HepG2 (cell line): ENCODE data around the gene PAK2. TPM values are rescaled to one million over a fixed set of nuclear protein-coding genes. Genes with fewer than 3 reads are reported as not detected.

Source experiments
- ATAC-seq: fragments of 200-7000 bp; cut with Tn5 transposase; 3 replicates; pipeline ENCODE4 v1.9.1; 2020; ENCODE audit warnings: mild to moderate bottlenecking, moderate library complexity
- BruUV-seq: library from RNA; stranded (reverse); fragments of 400-500 nt; replicated peaks from 2 replicates; lab custom pipeline; 2021; lab: Mats Ljungman, UMichigan
- CTCF ChIA-PET: fragments of 300-600 bp; formaldehyde crosslinking; extraction: SDS; loops from one replicate; lab custom pipeline; 2021; ENCODE audit warnings: low total read pairs, inconsistent platforms, low intra/inter-chr PET ratio; lab: Yijun Ruan, JAX
- POLR2A ChIA-PET: fragments of 350-600 bp; sonication (Branson Sonifier 250); formaldehyde crosslinking; loops from one replicate; lab custom pipeline; 2020; ENCODE audit warnings: antibody characterized with exemption, inconsistent platforms; lab: Yijun Ruan, JAX
- DNase-seq: peaks from one replicate; pipeline ENCODE4 v3.0.0-alpha.2; 2015; ENCODE audit warnings: low spot score
- FAIRE-seq: peaks from 3 replicates; lab custom pipeline; 2011; peaks lifted over from hg19 to GRCh38; lab: Jason Lieb, UNC
- H2AFZ ChIP-seq: one replicate; pipeline ENCODE4 v1.6.1; 2011; ENCODE audit warnings: low read length, inconsistent platforms
- H3K27ac ChIP-seq: fragments of 300-600 bp; 3 replicates; pipeline ENCODE4 v1.8.0; 2011; ENCODE audit warnings: mixed run types, mild to moderate bottlenecking, mixed read lengths, low read length, inconsistent platforms; ENCODE audit not compliant: insufficient read depth; ENCODE audit errors: extremely low read length
- H3K27me3 ChIP-seq, 2 experiments: fragments of 200-600 bp in 1 of 2; 2 replicates in 1 of 2; 3 replicates in 1 of 2; pipeline versions ENCODE4 v1.6.0 to v1.8.0; 2011; ENCODE audit warnings: low read length in 2 of 2, mild to moderate bottlenecking in 2 of 2, moderate library complexity in 2 of 2, inconsistent platforms in 1 of 2; ENCODE audit not compliant: insufficient read depth in 2 of 2, control insufficient read depth in 1 of 2
- H3K36me3 ChIP-seq, 2 experiments: fragments of 200-600 bp in 1 of 2; replicated peaks in 1 of 2; 2 replicates in 1 of 2; 3 replicates in 1 of 2; pipeline versions ENCODE4 v1.5.1 to v1.8.0; 2011; ENCODE audit warnings: low read length in 2 of 2, inconsistent platforms in 1 of 2; ENCODE audit not compliant: insufficient read depth in 2 of 2, control insufficient read depth in 1 of 2
- H3K4me1 ChIP-seq: 2 replicates; pipeline ENCODE4 v1.5.1; 2012; ENCODE audit warnings: low read length, inconsistent platforms; ENCODE audit not compliant: insufficient read depth
- H3K4me2 ChIP-seq: 2 replicates; pipeline ENCODE4 v1.6.0; 2011; ENCODE audit warnings: low read depth, low read length, inconsistent platforms
- H3K4me3 ChIP-seq, 3 experiments: fragments of 200-600 bp in 1 of 3; sonication (generic), shearing (Covaris generic) in 1 of 3; replicated peaks in 1 of 3; 2 replicates each; pipeline ENCODE4 v1.5.1; 2011 to 2016; ENCODE audit warnings: low read length in 3 of 3, inconsistent platforms in 2 of 3, low read depth in 2 of 3, mild to moderate bottlenecking in 2 of 3, control low read depth in 1 of 3, mixed read lengths in 1 of 3; ENCODE audit not compliant: insufficient read depth in 1 of 3
- H3K79me2 ChIP-seq: one replicate; pipeline ENCODE4 v1.6.1; 2011; ENCODE audit warnings: low read length, inconsistent platforms; ENCODE audit not compliant: insufficient read depth
- H3K9ac ChIP-seq: 2 replicates; pipeline ENCODE4 v1.6.0; 2011; ENCODE audit warnings: mild to moderate bottlenecking, low read depth, low read length, inconsistent platforms; ENCODE audit not compliant: insufficient read depth
- H3K9me3 ChIP-seq: 2 replicates; pipeline ENCODE4 v1.5.1; 2012; ENCODE audit warnings: mild to moderate bottlenecking, low read length
- H4K20me1 ChIP-seq: 2 replicates; pipeline ENCODE4 v1.6.0; 2011; ENCODE audit warnings: inconsistent platforms, mild to moderate bottlenecking, low read length, moderate library complexity; ENCODE audit not compliant: insufficient read depth
- GPBP1L1 ChIP-seq: sonication (generic); formaldehyde crosslinking; IDR thresholded peaks from 2 replicates; pipeline ENCODE4 v1.5.0; 2020; ENCODE audit warnings: mild to moderate bottlenecking, missing genetic modification reagents
- MAFK ChIP-seq, 2 experiments: IDR thresholded peaks in 1 of 2; conservative IDR thresholded peaks in 1 of 2; 2 replicates each; pipeline ENCODE4 v1.6.1; 2011; ENCODE audit warnings: improper control_type of control experiment in 2 of 2, low read length in 2 of 2
- NR3C1 ChIP-seq: sonication (generic); formaldehyde crosslinking; IDR thresholded peaks from 2 replicates; pipeline ENCODE4 v1.4.0; 2020; ENCODE audit warnings: missing genetic modification reagents
- PHF20 ChIP-seq: sonication (generic); formaldehyde crosslinking; IDR thresholded peaks from 2 replicates; pipeline ENCODE4 v1.5.0; 2020; ENCODE audit warnings: mild to moderate bottlenecking, missing genetic modification reagents
- ZBTB3 ChIP-seq: sonication (generic); formaldehyde crosslinking; IDR thresholded peaks from 2 replicates; pipeline ENCODE4 v1.4.0; 2020; ENCODE audit warnings: low read depth, mild to moderate bottlenecking, moderate library complexity, missing genetic modification reagents, borderline replicate concordance
- ZNF629 ChIP-seq: sonication (generic); formaldehyde crosslinking; conservative IDR thresholded peaks from 2 replicates; pipeline ENCODE4 v1.5.0; 2020; ENCODE audit warnings: missing genetic modification reagents
- WGBS: methylation state at CpG from one replicate; pipeline ENCODE4 v1.1.6; 2017; ENCODE audit warnings: low lambda C conversion rate; 5-methylcytosine and 5-hydroxymethylcytosine counted together
- in situ Hi-C: cut with HindIII; loops from 2 replicates; pipeline ENCODE4 v1.10.0; 2017; ENCODE audit warnings: low pct_unique_long_range_greater_than_20kb; ENCODE audit not compliant: extremely low pct_ligation_motif_present
- intact Hi-C: fragments of 100-400 bp; cut with micrococcal nuclease; formaldehyde crosslinking; loops from one replicate; pipeline ENCODE4 v1.10.0; 2022; ENCODE audit not compliant: unreplicated experiment
- polyA plus RNA-seq, 8 experiments: library from polyadenylated mRNA; depleted of rRNA in 3 of 8; stranded (reverse) in 7 of 8; unstranded in 1 of 8; fragments of >200 nt; fragmentation: Illumina TruSeq in 4 of 8; extraction: Trizol in 4 of 8; gene quantifications; 2 replicates each; pipeline versions ENCODE4 v1.2.1 to v1.2.3, GENCODE V29; 2011 to 2016; ENCODE audit warnings: low read depth in 4 of 8, missing spikeins in 1 of 8, mixed read lengths in 1 of 8; ENCODE audit not compliant: insufficient read depth in 1 of 8
- total RNA-seq, 5 experiments: library from RNA; depleted of rRNA; stranded (reverse); fragments of >200 nt; fragmentation: Illumina TruSeq; extraction: Trizol; gene quantifications; 2 replicates each; pipeline ENCODE4 v1.2.3, GENCODE V29; 2016; ENCODE audit warnings: low read depth in 1 of 5
- TF ChIP-seq, protein P1 (sequence below): fragments of 450-650 bp; IDR thresholded peaks from 2 replicates; pipeline ENCODE4 v1.6.1; 2016

Gene PAK2
- total and polyA plus RNA-seq, 2 of the 13 experiments (the other 11 are each of a cell fraction or from before 2014, with no cell fraction given): 23.0 to 24.7 TPM

GRCh38 chr3:196803891-196804468 is 64.3 kb downstream of the PAK2 start:
- Histone ChIP-seq H3K9ac (no peak overlapping the region), H4K20me1 (no peaks in the 10 kb centered on the region), H3K36me3 (peaks cover 9 to 54% of the 10 kb centered on the region in 2 experiments), H3K27ac (no peak overlapping the region), H3K27me3 (no peaks in the 10 kb centered on the region), H3K4me2 (no peak overlapping the region), H3K9me3 (no peaks in the 10 kb centered on the region), H3K79me2 (no peaks in the 10 kb centered on the region), H3K4me1 (no peaks in the 10 kb centered on the region), H2AFZ (no peak overlapping the region), H3K4me3 (no peak overlapping the region)
- WGBS: 97% methylated on average over 9 of the region's 9 CpGs
- CTCF ChIA-PET: no interaction called here
- ATAC-seq (no peak), DNase-seq (no peak), FAIRE-seq (peak; percentile 55)
- intact Hi-C loops (no loop called here), in situ Hi-C loops (no loop called here)
- no TSS peak for BruUV-seq
- POLR2A ChIA-PET: no interaction called here
- TF ChIP-seq GPBP1L1: no peak
- TF ChIP-seq, protein P1, sequence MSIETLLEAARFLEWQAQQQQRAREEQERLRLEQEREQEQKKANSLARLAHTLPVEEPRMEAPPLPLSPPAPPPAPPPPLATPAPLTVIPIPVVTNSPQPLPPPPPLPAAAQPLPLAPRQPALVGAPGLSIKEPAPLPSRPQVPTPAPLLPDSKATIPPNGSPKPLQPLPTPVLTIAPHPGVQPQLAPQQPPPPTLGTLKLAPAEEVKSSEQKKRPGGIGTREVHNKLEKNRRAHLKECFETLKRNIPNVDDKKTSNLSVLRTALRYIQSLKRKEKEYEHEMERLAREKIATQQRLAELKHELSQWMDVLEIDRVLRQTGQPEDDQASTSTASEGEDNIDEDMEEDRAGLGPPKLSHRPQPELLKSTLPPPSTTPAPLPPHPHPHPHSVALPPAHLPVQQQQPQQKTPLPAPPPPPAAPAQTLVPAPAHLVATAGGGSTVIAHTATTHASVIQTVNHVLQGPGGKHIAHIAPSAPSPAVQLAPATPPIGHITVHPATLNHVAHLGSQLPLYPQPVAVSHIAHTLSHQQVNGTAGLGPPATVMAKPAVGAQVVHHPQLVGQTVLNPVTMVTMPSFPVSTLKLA: peak; percentile 92

DNA sequence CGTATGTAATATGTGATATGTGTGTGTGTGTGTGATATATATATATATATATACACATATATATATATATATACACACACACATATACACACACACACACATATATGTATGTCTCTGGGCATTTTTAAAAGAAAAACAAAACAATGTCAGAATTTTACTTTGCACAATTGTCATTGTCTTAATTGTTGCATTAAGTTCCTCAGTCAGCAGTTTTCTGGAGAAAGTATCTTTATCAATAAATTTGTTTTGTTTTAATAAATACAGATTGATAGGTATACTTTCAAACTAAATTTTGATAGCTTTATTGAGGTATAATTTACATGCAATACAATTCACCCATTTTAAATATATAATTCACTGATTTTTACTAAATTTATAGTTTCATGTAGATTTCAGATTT is 65.1 kb downstream of the PAK2 start:
- 63% methylated on average over 1 of the region's 1 CpG for WGBS
- H3K79me2 ChIP-seq: no peaks in the 10 kb centered on the region

More for the DNA sequence above, 65.1 kb downstream of the PAK2 start:
- no TSS peak for BruUV-seq
- Histone ChIP-seq H3K4me1 (no peaks in the 10 kb centered on the region), H3K9me3 (no peaks in the 10 kb centered on the region), H3K27ac (no peak overlapping the region), H3K36me3 (peaks cover 9 to 54% of the 10 kb centered on the region in 2 experiments), H3K9ac (no peak overlapping the region), H3K4me2 (no peak overlapping the region), H3K27me3 (no peaks in the 10 kb centered on the region), H3K4me3 (no peak overlapping the region), H4K20me1 (no peaks in the 10 kb centered on the region), H2AFZ (no peak overlapping the region)
- in situ Hi-C loops (no loop called here), intact Hi-C loops (no loop called here)
- FAIRE-seq (no peak), ATAC-seq (no peak), DNase-seq (no peak)
- POLR2A ChIA-PET: no interaction called here
- CTCF ChIA-PET: no interaction called here
- TF ChIP-seq NR3C1 (CRISPR knock-in tag): no peak
- no peak for TF ChIP-seq PHF20 (CRISPR knock-in tag)
- TF ChIP-seq ZBTB3 (CRISPR knock-in tag): no peak
- TF ChIP-seq MAFK (conservative IDR thresholded peaks at IDR 0.05 in 1 of 2, IDR thresholded peaks at IDR 0.05 in 1 of 2; ENCODE audit: low read length in 2 of 2): peak; percentile 6 to 70; a peak in 2 of 4 replicates
- TF ChIP-seq ZNF629 (CRISPR knock-in tag): no peak
